ENCODE results near the gene EFL1.
"Not testable (repeated sequence)": the region's sequence is repeated elsewhere in the genome, so short reads cannot be mapped to it uniquely, and the experiment has no call there.

Gene EFL1

DNA sequence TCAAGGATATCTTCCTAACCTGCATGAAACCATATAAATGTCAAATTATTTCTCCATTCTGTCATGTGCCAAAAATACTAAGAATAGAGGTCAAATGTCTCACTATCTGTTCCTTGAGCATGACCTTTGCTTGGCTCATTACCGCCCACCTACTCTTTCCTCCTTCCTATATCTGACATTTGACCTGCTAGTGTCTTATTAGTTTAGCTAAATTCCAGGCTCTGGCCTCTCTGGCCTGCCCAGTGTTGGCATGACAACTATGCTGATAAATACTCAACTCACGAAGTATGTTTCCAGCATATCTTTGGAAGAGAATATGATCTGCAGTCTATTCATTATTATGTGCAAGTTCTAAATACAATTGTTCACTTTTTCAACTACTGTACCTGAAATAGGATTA lies 58.0 kb downstream of the EFL1 start:
- peaks cover 12 to 21% of the 10 kb centered on the region in 2 donors for H3K4me1 Mint-ChIP-seq
- ATAC-seq (replicated peaks): peak; percentile 71 to 82
- not testable (repeated sequence) for DNase-seq, H3K27me3 Mint-ChIP-seq, H3K9me3 Mint-ChIP-seq
- H3K4me3 Mint-ChIP-seq: peak overlapping the region; percentile 48 to 64
- peaks cover 14 to 25% of the 10 kb centered on the region in 2 donors for H3K36me3 Mint-ChIP-seq
- H3K27ac Mint-ChIP-seq: peak overlapping the region; percentile 77

- H3K36me3 Mint-ChIP-seq: peaks cover 6 to 15% of the 10 kb centered on the region in 2 donors
- H3K4me3 Mint-ChIP-seq: no peak overlapping the region
- DNase-seq: peak; percentile 50
- H3K4me1 Mint-ChIP-seq: peaks cover 5 to 13% of the 10 kb centered on the region in 2 donors
- no peaks in the 10 kb centered on the region for H3K9me3 Mint-ChIP-seq
- H3K27ac Mint-ChIP-seq: peak overlapping the region; percentile 67
- peak; percentile 95 to 99 for ATAC-seq (replicated peaks)
- no peaks in the 10 kb centered on the region for H3K27me3 Mint-ChIP-seq
Observed at GRCh38 chr15:82197733-82198594, 64.6 kb downstream of the EFL1 start.

GRCh38 chr15:82196353-82196752 lies 66.2 kb downstream of the EFL1 start:
- ATAC-seq (replicated peaks) (no peak), DNase-seq (no peak)
- Mint-ChIP-seq H3K27ac (no peak overlapping the region), H3K27me3 (no peaks in the 10 kb centered on the region), H3K36me3 (peaks cover 4 to 18% of the 10 kb centered on the region in 2 donors), H3K4me1 (peaks cover 5 to 13% of the 10 kb centered on the region in 2 donors), H3K4me3 (no peak overlapping the region), H3K9me3 (no peaks in the 10 kb centered on the region)

- not testable (repeated sequence) for DNase-seq; ATAC-seq (replicated peaks); H3K27me3 Mint-ChIP-seq; H3K27ac Mint-ChIP-seq; H3K9me3 Mint-ChIP-seq; H3K4me3 Mint-ChIP-seq
- H3K4me1 Mint-ChIP-seq: peaks cover 5 to 13% of the 10 kb centered on the region in 2 donors
- peaks cover 4 to 18% of the 10 kb centered on the region in 2 donors for H3K36me3 Mint-ChIP-seq
Observed at GRCh38 chr15:82195818-82196217, 66.7 kb downstream of the EFL1 start.

GRCh38 chr15:82194488-82194887 lies 68.0 kb downstream of the EFL1 start:
- Mint-ChIP-seq H3K4me1 (peaks cover 7 to 13% of the 10 kb centered on the region in 2 donors), H3K36me3 (peaks cover 8 to 22% of the 10 kb centered on the region in 2 donors)
- H3K9me3 Mint-ChIP-seq; H3K4me3 Mint-ChIP-seq; H3K27me3 Mint-ChIP-seq; H3K27ac Mint-ChIP-seq; ATAC-seq (replicated peaks); DNase-seq: not testable (repeated sequence)

DNA sequence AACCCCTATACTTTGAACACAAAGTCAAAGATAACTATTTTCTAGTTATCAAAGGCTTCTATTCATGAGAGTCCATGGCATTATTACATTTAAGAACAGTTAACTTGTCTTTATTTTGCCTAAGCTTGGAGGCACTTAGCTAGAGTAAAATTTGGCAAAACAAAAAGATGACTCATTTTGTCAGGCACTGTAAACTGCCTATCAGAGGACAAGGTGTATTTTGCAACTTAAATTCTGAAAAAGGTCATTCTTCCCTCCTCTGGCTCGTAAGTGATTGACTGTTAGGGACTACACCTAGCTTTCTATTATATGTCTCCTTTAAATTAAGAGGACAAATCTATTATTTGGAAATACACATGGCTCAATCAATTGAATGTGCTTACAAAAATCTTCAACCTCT lies 69.1 kb downstream of the EFL1 start:
- not testable (repeated sequence) for ATAC-seq (replicated peaks); H3K27ac Mint-ChIP-seq; DNase-seq; H3K27me3 Mint-ChIP-seq; H3K9me3 Mint-ChIP-seq; H3K4me3 Mint-ChIP-seq
- Mint-ChIP-seq H3K36me3 (peaks cover 8 to 22% of the 10 kb centered on the region in 2 donors), H3K4me1 (peaks cover 7 to 13% of the 10 kb centered on the region in 2 donors)

DNA sequence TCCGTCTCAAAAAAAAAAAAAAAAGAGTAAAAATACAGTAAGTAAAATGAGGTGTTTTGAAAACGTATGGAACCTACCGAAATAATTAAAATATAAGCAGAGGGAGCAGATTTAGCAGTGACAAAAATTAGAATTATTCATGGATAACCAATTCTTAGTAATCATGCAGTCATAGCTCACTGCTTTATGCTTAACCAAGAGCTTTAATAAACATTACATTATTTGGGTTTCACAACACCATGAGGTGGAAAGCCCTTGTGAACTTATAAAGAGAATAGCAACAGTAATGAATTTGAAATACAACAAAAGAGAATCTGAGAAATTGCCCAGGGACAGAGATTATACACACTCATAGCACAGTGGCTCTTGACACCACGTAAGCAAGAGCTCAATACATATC lies 70.1 kb downstream of the EFL1 start:
- not testable (repeated sequence) for H3K4me1 Mint-ChIP-seq; DNase-seq; H3K27ac Mint-ChIP-seq; H3K27me3 Mint-ChIP-seq; ATAC-seq (replicated peaks); H3K9me3 Mint-ChIP-seq; H3K4me3 Mint-ChIP-seq
- H3K36me3 Mint-ChIP-seq: peaks cover 4 to 16% of the 10 kb centered on the region in 2 donors

- Mint-ChIP-seq H3K4me1 (peaks cover 0 to 2% of the 10 kb centered on the region in 2 donors), H3K9me3 (no peaks in the 10 kb centered on the region), H3K27ac (no peak overlapping the region), H3K27me3 (no peaks in the 10 kb centered on the region), H3K36me3 (peaks cover 4 to 11% of the 10 kb centered on the region in 2 donors), H3K4me3 (no peak overlapping the region)
- DNase-seq (no peak), ATAC-seq (replicated peaks) (no peak)
Observed at GRCh38 chr15:82186719-82187406, 75.7 kb downstream of the EFL1 start.

DNA sequence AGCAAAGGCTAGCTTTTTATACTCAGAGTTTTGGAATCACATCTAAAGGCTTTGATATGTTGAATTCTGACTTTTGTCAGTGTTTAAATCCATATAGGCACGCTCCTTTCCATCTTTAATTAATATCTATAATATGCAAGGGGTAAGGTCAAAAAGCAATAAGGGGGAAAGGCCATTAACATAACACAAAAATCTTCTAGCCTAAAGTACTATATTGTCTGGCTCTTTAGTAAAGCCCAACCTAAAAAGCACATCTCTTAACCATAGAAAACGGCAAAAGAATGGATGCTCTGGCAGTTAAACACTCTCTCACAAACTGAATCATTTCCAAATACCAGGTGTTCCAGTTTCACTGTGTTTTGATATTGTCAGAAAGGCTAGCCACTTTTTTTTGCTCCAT lies 76.4 kb downstream of the EFL1 start:
- no peak overlapping the region for H3K27ac Mint-ChIP-seq
- peaks cover 4 to 11% of the 10 kb centered on the region in 2 donors for H3K36me3 Mint-ChIP-seq
- DNase-seq (no peak), ATAC-seq (replicated peaks) (no peak)
- H3K9me3 Mint-ChIP-seq: no peaks in the 10 kb centered on the region
- no peaks in the 10 kb centered on the region for H3K27me3 Mint-ChIP-seq
- peaks cover 0 to 2% of the 10 kb centered on the region in 2 donors for H3K4me1 Mint-ChIP-seq
- no peak overlapping the region for H3K4me3 Mint-ChIP-seq

DNA sequence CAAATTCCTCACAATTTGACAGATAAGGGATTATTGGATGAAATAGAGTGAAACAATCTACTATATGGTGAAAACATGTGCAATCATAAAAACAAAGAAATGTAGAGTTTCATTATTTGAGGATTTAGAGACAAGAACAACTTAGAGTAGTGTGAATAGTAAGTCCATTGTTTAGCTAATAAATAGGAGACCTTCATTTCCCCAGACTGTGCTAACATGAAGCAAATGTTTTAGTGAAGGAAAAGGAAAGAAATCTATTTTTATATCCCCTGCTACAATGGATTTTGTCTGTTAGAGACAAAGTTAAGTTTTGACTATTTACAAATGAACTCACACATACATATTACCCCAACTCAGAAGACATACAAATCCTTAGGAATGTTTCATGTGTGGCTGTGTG lies 77.8 kb downstream of the EFL1 start:
- no peak for DNase-seq

GRCh38 chr15:82184355-82184754 lies 78.2 kb downstream of the EFL1 start:
- peak overlapping the region; percentile 72 for H3K27ac Mint-ChIP-seq
- H3K27me3 Mint-ChIP-seq: no peaks in the 10 kb centered on the region

More for the DNA sequence above, 77.8 kb downstream of the EFL1 start:
- Mint-ChIP-seq H3K36me3 (peaks cover 0 to 11% of the 10 kb centered on the region in 2 donors), H3K9me3 (no peaks in the 10 kb centered on the region), H3K4me3 (no peak overlapping the region), H3K27ac (peak overlapping the region; percentile 72), H3K4me1 (no peaks in the 10 kb centered on the region), H3K27me3 (no peaks in the 10 kb centered on the region)
- no peak for ATAC-seq (replicated peaks)

DNA sequence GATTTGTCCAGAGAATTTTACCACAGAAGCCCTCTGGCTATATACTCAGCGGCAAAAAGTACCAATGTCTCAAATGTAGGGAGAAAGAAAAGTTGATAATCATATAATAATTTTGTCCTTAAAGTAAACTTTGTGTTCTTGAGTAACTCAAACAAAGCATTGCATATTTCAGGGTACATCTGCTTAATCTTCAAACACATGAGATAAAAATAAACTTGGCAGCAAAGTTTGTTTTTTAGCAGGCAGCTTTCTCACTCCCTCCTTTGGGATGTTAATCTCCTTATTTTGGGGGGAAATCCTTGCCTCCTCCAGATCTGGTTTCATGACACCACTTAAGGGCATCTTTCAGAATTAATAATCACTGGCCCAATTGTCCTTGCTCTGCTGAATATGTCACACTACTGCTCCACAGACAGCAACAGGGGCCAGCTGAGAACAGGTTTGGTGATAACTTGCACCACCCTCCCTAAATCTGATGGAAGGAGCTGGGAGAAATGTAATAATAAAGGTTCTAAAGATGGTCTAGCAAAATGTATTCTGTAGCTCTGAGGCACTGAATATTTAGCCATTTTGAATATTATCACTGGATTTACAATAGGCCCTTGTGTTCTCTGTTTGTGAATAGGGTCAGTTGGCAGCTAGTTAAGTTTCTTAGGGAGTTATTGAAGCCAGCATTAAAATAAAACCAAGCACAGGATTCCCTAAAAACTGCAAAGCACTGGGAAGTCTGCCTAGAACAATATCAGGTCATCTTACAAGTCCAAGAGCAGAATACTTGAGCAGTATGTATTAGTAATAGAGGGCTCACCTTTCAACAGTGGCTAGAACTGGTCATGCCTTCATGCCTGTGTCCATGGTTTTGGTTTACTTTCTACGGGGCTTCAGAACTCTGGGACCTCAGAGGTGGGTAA lies 79.2 kb downstream of the EFL1 start:
- H3K9me3 Mint-ChIP-seq: no peaks in the 10 kb centered on the region
- no peak for ATAC-seq (replicated peaks)
- no peak for DNase-seq
- no peak overlapping the region for H3K4me3 Mint-ChIP-seq
- H3K4me1 Mint-ChIP-seq: peaks cover 0 to under 1% of the 10 kb centered on the region in 2 donors
- no peaks in the 10 kb centered on the region for H3K27me3 Mint-ChIP-seq
- peaks cover 0 to 14% of the 10 kb centered on the region in 2 donors for H3K36me3 Mint-ChIP-seq
- no peak overlapping the region for H3K27ac Mint-ChIP-seq

More at GRCh38 chr15:82184355-82184754, 78.2 kb downstream of the EFL1 start:
- no peak overlapping the region for H3K4me3 Mint-ChIP-seq
- peaks cover 0 to 13% of the 10 kb centered on the region in 2 donors for H3K36me3 Mint-ChIP-seq
- H3K4me1 Mint-ChIP-seq: no peaks in the 10 kb centered on the region
- H3K9me3 Mint-ChIP-seq: no peaks in the 10 kb centered on the region
- DNase-seq (no peak), ATAC-seq (replicated peaks) (no peak)

- ATAC-seq (replicated peaks) (no peak), DNase-seq (no peak)
- Mint-ChIP-seq H3K27me3 (no peaks in the 10 kb centered on the region), H3K36me3 (peaks cover 0 to 14% of the 10 kb centered on the region in 2 donors), H3K9me3 (no peaks in the 10 kb centered on the region), H3K4me3 (no peak overlapping the region), H3K27ac (no peak overlapping the region), H3K4me1 (peaks cover 4 to 8% of the 10 kb centered on the region in 2 donors)
Observed at GRCh38 chr15:82181371-82181770, 81.2 kb downstream of the EFL1 start.

- Mint-ChIP-seq H3K27me3 (no peaks in the 10 kb centered on the region), H3K27ac (no peak overlapping the region), H3K4me1 (peaks cover 4 to 8% of the 10 kb centered on the region in 2 donors), H3K36me3 (peaks cover 0 to 14% of the 10 kb centered on the region in 2 donors), H3K9me3 (no peaks in the 10 kb centered on the region), H3K4me3 (no peak overlapping the region)
- DNase-seq: no peak
- ATAC-seq (replicated peaks): no peak
Observed at GRCh38 chr15:82178061-82178460, 84.5 kb downstream of the EFL1 start.

Measured in stimulated activated naive B cell treated with anti-CD40 and anti-IgM and Interleukin-4, amounts not matched to agents 10 μg/mL and 1 μg/mL and 100 μg/mL, for 72 hours (primary cell).